Left ventricle myocardium superior (tissue), 1 donor: Measurements from ENCODE around the gene PCNX4. TPM values are rescaled to one million over a fixed set of nuclear protein-coding genes. Genes with fewer than 3 reads are reported as not detected.

Experiments
- ATAC-seq: fragments of 200-7000 bp; cut with Tn5 transposase; one replicate; pipeline ENCODE4 v1.9.1; 2020; ENCODE audit warnings: mild to moderate bottlenecking, moderate library complexity
- DNase-seq: peaks from one replicate; pipeline ENCODE4 v3.0.0-alpha.2; 2020
- intact Hi-C: fragments of 100-400 bp; cut with micrococcal nuclease; formaldehyde crosslinking; loops from one replicate; pipeline ENCODE4 v1.11.0; 2022
- total RNA-seq: library from RNA; stranded (reverse); fragmentation: NEBNext Ultra II Directional; extraction: Animal tissue kit (Norgen Biotek cat#: 25700); gene quantifications from one replicate; pipeline ENCODE4 v1.2.1, GENCODE V29; 2021
- donor health status: DM: no; HTN: yes; CAD: no; lungs with severe emphysema.

Gene PCNX4
- total RNA-seq, 1 donor from 2014 or later, result 23.2 TPM

DNA sequence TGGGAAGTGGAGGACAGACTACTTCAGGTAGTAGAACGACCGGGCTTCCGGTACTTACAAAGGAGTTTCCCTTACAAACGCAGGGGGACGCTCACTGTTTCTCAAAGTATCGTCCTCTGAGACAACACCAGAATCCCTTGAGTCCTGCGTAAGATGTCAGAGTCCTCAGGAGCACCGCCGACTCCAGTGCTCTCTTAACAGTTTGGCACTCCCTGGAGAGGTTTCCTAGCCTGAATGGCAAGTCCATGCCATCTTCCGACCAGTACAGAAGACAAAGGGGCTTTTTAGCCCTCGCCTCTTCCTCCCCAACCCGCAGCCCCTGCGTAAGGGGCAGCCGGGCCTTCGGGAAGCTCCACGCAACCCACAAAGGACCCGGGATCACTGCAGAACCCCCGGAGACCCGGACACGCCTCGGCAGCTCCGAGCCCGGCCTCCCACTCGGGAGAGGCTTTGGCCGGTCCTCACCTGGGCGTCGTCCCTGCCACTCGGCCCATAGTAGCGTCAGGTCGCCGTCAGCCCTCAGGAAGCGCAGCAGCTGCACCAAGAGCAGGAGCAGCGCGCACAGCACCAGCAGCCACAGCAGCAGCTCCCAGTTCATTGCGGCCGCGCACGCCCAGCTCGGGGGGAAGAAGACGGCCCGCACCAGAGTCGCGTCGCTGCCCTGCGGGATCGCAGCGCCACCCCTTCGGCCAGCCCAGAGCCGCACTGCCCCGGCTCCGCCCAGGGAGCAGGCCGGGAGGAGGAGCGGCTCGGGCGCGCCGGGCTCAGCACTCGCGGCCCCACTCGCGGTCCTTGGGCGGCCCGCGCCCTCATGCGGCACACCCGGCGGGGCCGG, 73.2 kb downstream of the PCNX4 start, which contains the start of gene DHRS7:
TSS of gene DHRS7 (minus strand) at position 687 of the 835 bp plus-strand sequence. CDS start at position 598, 89 bp downstream.
- peak; percentile 100 for ATAC-seq
- DNase-seq, result peak; percentile 94
- intact Hi-C loops, result no loop called here

DNA sequence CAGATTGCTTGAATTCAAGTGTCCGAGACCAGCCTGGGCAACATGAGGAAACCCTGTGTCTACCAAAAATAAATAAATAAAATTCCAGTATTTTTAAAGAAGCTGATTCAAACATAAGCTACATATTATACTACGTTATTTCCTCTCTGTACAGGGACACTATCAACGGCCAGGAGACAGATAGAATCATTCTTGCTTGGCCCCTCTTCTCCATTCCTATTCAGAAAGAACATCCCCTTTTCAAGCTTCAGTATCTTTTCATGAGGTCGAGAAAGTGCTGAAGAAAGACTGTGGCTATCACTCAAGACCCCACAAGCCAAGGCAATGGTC, 73.8 kb downstream of the PCNX4 start:
- DNase-seq (no peak), ATAC-seq (peak; percentile 1)
- intact Hi-C loops, result no loop called here

DNA sequence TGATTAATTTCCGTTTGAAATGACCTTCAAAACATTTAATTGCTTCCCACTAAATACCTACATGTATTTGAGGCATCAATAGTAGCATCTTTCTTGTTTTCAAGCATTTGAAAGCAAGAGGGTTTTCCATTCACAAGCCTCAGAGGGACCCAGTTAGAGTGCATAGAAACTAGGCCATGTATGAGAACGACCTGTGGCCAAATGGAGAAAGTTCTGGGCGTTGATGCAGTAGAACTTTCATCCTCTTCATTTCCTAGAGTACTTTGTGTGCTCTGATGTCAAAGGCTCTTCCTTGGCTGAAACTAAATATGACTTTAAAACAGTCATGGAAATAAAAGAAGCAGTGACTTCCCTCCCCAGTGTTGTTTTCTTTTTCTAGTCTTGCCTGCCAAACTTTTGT, 74.4 kb downstream of the PCNX4 start:
- DNase-seq, result no peak
- intact Hi-C loops, result no loop called here
- no peak for ATAC-seq

DNA sequence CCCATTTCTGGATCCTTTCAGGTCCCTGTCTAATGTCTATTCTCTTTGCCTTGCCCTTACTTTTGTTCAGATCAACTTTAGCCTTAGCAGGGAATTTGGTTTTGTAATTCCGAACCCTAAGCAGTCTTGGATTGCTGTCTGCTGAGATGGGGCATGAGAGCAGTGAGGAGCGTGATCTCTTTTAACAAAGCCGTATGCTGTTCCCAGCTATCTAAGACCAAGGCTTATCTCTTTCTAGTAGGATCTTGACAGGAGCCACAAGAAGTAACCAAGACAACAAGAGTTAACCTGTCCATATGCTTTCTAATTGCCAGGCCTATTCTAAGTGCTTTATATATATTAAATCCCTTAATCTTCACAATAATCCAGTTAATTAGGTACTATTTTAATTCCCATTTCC, 78.0 kb downstream of the PCNX4 start:
- intact Hi-C loops, result no loop called here
- DNase-seq (no peak), ATAC-seq (no peak)

DNA sequence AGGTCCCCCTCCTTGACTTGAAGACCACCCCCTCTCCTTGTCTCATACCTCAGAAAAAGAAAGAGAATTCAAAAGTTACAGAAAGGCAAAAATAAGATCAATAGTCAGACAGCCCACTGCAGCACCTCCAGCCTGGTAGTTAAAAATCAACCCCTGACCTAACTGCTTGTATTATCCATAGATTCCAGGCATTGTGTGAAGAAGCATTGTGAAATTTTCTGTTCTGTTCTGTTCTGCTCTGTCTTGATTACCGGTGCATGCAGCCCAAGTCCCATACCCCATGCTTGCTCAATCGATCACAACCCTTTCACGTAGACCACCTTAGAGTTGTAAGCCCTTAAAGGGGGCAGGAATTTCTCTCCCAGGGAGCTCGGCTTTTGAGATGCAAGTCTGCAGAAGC, 79.2 kb downstream of the PCNX4 start:
- intact Hi-C loops, result no loop called here
- DNase-seq, result no peak
- ATAC-seq, result no peak

DNA sequence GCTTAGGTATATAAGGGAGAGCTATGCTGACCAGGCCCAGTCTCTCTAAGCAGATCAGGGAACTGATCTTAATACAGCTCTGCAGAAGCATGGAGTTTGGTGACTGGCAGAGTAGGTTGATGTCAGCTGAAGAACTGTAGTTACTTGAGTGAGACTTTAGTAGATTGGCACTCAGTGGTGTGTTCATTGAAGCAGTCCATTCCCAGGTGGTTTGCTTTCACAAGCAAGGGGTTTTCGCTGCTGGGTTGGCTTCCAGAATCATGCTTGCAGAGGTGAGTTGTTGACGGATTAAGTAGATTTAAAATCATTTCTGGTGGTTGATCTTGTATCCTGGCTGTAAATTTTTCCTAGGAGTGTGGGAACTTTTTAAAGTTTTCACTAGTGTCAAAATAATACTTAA, 80.0 kb downstream of the PCNX4 start:
- no peak for DNase-seq
- no peak for ATAC-seq
- intact Hi-C loops, result no loop called here

DNA sequence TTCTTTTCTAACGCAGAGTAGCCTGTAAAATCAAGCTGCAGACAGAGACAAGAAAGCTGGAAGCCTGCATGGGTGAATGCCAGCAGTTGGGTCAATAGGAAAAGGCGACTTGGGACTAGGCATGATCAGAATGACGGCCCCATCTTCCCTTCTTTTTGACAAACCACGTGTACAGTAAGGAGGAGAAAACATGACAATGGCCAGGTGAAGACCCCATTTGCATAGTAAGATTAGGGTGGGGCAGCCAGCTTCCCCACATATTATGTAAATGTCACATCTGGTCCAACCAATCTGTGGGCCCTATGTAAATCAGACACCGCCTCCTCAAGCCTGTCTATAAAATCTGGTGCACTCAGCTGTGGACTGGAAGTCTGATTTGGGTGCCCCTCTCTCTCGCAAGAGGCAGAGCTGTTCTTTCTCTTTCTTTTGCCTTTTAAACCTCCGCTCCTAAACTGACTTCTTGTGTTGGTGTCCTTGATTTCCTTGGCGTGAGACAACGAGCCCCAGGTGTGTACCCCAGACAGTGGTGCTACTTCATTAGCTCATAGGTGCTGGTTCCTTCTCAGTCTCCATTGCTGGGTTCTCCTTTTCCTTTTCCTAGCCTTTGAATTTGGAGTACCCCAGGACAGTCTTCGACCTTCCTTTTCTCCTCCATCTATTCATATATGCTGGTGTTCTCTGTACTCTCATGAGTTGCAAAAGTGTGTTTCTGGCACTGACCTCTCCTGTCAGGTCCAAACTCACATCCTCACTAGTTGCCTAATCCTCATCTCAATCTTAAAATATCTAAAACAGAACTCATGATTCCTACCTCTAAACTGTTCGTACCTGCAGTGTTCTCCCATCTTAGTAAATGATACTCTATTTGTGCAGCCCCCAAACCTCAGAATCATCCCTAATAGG, 82.9 kb downstream of the PCNX4 start:
- no peak for DNase-seq
- intact Hi-C loops, result no loop called here
- no peak for ATAC-seq

DNA sequence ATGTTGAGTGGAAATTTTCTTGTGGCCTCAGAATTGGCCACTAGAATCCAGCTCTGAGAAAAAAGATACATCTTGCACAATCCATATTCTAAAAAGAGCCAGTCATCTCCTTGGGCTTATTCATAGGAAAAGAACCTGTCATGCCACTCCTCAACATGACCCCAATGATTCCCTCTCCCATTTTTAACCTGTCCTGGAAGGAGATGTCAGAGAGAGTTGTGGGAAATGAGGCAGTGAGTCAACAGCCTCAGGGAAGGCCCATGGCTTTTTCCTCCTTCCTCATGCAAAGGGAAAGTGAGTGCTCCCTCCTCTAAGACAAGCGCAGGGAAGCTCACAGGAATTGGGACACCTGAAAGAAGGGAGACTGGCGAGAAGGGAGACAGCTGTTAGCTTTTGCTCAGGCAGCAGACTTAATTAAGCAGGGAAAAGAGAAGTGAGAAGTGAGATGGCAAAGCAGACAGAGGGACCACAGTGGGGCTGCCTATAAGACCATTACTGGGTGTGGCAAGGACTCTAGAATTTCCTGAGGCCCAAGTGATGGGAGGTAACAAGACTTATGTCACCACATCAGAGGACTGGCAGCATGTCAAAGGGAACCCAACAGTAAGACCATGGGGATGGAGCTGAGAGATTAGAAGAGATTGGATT, 83.7 kb downstream of the PCNX4 start:
- no peak for ATAC-seq
- intact Hi-C loops, result no loop called here
- no peak for DNase-seq

DNA sequence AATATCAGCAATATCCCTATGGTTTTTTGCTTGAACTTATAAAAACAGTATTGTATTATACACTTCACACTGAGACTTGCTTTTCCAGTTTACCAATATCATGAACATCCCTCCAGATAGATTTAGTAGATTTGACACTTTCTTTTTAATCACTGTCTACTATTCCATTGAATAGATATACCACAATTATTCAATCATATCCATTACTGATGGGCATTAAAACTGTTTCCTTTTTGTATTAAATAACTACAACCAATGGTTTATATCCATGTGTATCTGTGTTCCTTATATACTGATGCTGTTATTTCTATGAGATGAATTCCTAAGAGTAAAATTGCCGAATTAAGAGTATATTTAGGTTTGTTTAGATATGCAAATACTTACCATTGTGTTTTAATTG, 86.4 kb downstream of the PCNX4 start:
- no peak for DNase-seq
- intact Hi-C loops, result no loop called here
- no peak for ATAC-seq

DNA sequence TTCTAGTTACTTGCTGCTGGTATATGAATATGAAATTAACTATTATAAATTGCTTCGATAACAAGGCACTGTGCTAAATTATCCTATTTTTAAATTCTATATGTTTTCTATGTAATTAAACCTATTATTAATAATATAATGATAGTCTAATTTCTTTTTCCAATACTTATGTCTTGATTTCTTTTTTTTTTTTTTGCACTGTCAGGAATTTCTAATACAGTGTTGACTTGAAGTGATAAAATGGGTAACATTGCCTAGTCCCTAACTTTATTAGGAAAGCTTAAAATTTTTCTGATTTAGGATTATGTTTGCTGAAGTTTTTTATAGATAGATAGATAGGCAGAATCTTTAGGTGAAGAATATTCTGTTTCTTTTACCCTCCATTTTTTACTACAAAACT, 87.1 kb downstream of the PCNX4 start:
- no peak for DNase-seq
- intact Hi-C loops, result no loop called here
- no peak for ATAC-seq

DNA sequence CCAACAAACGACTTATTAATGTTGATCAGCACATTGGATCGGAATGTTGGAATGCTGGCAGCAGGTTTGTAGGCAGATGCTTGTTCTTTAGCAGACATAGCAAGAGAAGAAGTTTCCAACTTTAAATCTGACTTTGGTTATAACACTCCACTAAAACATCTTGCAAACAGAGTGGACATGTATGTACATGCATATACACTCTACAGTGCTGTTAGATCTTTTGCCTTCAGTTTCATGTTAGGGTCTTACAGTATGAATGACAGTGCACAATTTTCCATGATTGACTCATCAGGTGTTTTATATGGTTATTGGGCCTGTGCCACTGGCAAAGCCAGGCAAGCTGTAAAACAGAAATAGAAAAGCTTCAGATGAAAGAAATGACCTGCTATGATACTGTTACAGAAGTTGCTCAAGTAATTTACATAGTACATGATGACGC, 87.7 kb downstream of the PCNX4 start:
- peak; percentile 19 for ATAC-seq
- intact Hi-C loops, result no loop called here
- no peak for DNase-seq

DNA sequence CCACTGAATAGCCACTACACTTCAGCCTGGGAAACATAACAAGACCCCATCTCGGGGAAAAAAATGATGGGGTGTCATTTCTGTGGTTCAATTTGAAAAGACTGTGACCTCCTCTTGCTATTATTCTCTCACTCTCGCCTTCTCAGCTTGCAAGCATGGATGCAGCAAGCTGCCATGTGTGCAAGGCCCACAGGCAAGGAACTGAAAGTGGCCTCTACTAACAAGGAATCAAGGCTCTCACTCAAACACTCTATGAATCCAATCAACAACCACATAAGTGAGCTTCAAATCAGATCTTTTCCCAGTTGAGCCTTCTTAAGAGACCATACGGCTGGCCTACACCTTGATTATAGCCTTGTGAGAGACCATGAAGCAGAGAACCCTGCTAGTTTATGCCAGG, 91.4 kb downstream of the PCNX4 start:
- intact Hi-C loops, result loop anchor here (5.0 kb wide), 2 partner anchors 121 to 216 kb away; no protein-coding TSS in a partner anchor
- DNase-seq (no peak), ATAC-seq (no peak)

DNA sequence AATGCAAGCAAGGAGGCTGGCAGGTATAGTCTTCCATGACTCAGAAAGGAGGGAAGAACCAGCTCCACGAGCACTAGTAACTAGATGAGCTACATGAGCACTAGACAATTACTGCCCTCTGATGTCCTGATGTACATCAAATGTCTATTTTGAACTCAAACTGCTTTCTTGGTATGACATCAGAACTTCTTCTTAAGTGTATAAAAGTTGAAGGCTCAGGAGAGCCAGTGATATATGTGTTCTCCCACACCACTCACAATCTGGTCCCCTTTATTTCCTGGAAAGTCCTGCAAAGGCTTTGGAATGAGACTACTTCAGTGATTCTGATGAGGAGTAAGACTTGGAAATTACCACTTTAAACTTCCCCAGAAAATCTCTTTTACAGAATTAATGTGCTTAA, 92.0 kb downstream of the PCNX4 start:
- DNase-seq (no peak), ATAC-seq (peak; percentile 36)
- intact Hi-C loops, result loop anchor here (5.0 kb wide), 2 partner anchors 121 to 216 kb away; no protein-coding TSS in a partner anchor

DNA sequence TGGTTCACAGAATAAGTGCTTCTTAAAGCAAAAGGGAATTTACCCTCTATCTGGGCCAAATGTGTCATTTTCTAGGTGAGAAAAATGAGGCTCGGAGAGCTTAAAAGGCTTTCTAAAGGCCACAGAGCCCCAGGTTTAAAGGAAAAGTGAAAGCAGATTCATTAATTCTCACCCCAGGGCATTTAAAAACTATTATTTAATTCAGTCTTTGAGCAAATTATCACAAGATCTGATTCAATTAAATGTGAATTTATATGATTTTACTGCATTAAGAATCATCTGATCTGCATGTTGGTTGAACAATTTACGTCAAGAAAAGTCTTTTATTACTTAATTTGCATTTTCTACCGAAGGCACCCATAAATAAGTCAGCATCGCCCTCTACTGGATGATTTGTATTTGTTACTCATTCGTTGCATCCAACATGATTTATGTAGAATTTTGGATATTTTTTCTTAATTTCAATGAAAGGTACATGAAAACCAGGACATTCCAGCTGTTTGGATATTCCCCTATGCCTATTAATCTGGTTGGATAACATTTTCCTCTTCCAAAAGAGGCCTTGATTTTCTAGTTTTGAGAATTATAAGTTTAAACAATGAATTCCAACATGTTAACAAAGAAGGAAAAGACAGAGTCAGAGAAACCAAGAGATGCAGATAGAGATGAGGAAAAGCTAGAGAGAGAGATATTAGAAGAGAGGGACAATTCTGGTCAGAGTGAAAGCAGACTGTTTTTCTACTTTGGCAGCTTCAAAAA, 92.6 kb downstream of the PCNX4 start:
- intact Hi-C loops, result loop anchor here (5.0 kb wide), 2 partner anchors 122 to 217 kb away; no protein-coding TSS in a partner anchor
- no peak for DNase-seq
- peak; percentile 55 for ATAC-seq

DNA sequence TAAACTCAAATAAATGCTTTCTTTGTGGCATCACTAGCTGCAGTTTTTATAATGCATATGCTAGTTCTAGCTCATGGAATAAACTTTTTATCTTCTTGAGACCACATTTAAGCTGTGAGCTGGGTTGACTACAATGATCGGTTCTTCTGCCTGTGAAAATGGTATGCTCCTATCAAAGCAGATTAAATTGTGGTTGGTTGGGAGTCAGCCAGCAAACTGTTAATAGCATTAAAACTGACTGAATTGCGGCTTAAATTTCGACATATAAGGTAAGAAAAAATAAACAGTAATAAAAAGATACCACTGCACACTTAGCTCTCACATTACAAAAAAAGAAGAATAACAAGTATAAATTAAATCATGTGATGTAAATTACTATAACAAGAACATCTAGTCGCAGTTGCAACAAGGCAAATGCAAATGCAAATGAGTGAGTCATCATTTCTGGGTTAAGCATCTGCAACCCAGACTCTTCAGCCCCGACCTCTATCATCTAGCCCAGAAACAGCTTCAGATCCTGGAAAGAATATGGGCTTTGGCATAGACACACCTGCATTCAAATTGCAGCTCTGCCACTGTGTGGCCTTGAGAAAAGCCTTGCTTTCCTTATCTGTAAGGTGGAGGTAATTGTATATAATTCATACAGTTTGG, 93.3 kb downstream of the PCNX4 start:
- ATAC-seq, result no peak
- DNase-seq, result no peak
- intact Hi-C loops, result loop anchor here (5.0 kb wide), 2 partner anchors 123 to 218 kb away; no protein-coding TSS in a partner anchor

DNA sequence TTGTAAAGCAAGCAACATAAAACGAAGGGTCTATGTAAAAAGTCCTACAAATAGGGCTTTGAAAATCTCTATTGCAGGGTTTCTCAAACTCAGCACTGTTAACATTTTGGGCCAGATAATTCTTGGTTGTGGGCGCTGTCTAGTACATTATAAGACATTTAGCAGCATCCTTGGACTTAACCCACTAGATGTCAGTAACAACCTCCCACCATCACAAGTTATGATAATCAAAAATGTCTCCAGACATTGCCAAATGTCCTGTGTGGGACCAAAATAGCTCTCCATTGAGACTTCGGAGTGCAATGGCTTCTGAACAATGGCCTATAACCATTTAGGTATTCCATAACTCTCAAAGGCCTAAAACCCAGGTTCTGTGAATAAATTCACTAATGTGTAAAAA, 96.4 kb downstream of the PCNX4 start:
- ATAC-seq, result peak; percentile 61
- intact Hi-C loops, result no loop called here
- no peak for DNase-seq

DNA sequence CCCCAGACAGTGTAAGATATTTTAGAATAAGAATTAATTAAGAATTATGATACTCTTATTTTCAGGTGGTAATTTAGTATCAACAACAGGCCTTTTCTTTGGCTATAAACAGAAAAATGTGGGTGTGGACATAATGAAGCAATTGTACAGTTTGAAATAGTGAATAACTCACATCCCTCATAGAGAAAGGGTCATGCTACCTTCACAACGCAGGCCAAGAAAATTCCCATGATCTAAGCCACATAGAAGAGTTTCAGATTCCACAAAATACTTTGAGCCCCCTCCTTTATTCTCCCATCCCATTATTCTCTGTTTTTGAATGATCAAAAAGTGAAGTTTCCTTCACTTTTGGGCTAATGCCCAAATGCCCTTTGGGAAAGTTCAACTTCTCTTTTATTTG, 97.0 kb downstream of the PCNX4 start:
- no peak for DNase-seq
- intact Hi-C loops, result no loop called here
- no peak for ATAC-seq
